GM23338 (cell line): ENCODE data around the gene OSBPL7. TPM values are rescaled to one million over a fixed set of nuclear protein-coding genes. Genes with fewer than 3 reads are reported as not detected.

Experiments used
- ATAC-seq: fragments of 200-7000 bp; cut with Tn5 transposase; 3 replicates; pipeline ENCODE4 v1.9.1; 2020
- DNase-seq: peaks from one replicate; pipeline ENCODE4 v3.0.0-alpha.2; 2015; ENCODE audit warnings: low spot score
- H2AFZ ChIP-seq: fragments of 200-600 bp; sonication (generic); 2 replicates; pipeline ENCODE4 v1.8.0; 2016; ENCODE audit warnings: antibody characterized with exemption, mild to moderate bottlenecking, moderate library complexity
- H3F3A ChIP-seq: fragments of 200-600 bp; sonication (generic); replicated peaks from 2 replicates; pipeline ENCODE4 v1.8.0; 2017; ENCODE audit warnings: antibody characterized with exemption, mixed run types, low read depth
- H3K27ac ChIP-seq: fragments of 200-600 bp; sonication (generic); 2 replicates; pipeline ENCODE4 v1.6.1; 2016; ENCODE audit warnings: low read depth
- H3K27me3 ChIP-seq: fragments of 200-600 bp; sonication (generic); 2 replicates; pipeline ENCODE4 v1.8.0; 2016; ENCODE audit warnings: mild to moderate bottlenecking, mixed run types, moderate library complexity; ENCODE audit not compliant: insufficient read depth
- H3K36me3 ChIP-seq: fragments of 200-600 bp; sonication (generic); 2 replicates; pipeline ENCODE4 v1.8.0; 2016; ENCODE audit warnings: mild to moderate bottlenecking; ENCODE audit not compliant: insufficient read depth
- H3K4me1 ChIP-seq: fragments of 200-600 bp; sonication (generic); 2 replicates; pipeline ENCODE4 v1.8.0; 2016; ENCODE audit warnings: mild to moderate bottlenecking, moderate library complexity; ENCODE audit not compliant: insufficient read depth
- H3K4me2 ChIP-seq: fragments of 200-600 bp; sonication (generic); 2 replicates; pipeline ENCODE4 v1.7.1; 2017; ENCODE audit warnings: mixed run types
- H3K4me3 ChIP-seq: fragments of 200-600 bp; sonication (generic); 2 replicates; pipeline ENCODE4 v1.6.1; 2016; ENCODE audit warnings: mixed run types
- H3K79me2 ChIP-seq: fragments of 200-600 bp; sonication (generic); replicated peaks from 2 replicates; pipeline ENCODE4 v1.8.0; 2017; ENCODE audit warnings: mild to moderate bottlenecking; ENCODE audit not compliant: insufficient read depth
- H3K9me2 ChIP-seq: fragments of 200-600 bp; sonication (generic); 2 replicates; pipeline ENCODE4 v1.8.0; 2017; ENCODE audit not compliant: insufficient read depth
- H4K20me1 ChIP-seq: fragments of 200-600 bp; sonication (generic); replicated peaks from 2 replicates; pipeline ENCODE4 v1.8.0; 2017; ENCODE audit warnings: mild to moderate bottlenecking; ENCODE audit not compliant: insufficient read depth
- H3K27ac Mint-ChIP-seq: 2 replicates; pipeline ENCODE4 v1.8.0; 2020; ENCODE audit warnings: inconsistent platforms, mild to moderate bottlenecking, moderate library complexity, mixed read lengths
- H3K27me3 Mint-ChIP-seq: 3 replicates; pipeline ENCODE4 v1.8.0; 2022; ENCODE audit warnings: low read depth, mild to moderate bottlenecking, moderate library complexity, mixed read lengths, inconsistent platforms; ENCODE audit not compliant: insufficient read depth, poor library complexity
- H3K36me3 Mint-ChIP-seq: 3 replicates; pipeline ENCODE4 v1.8.0; 2021; ENCODE audit warnings: low read depth, mild to moderate bottlenecking, inconsistent platforms, moderate library complexity, mixed read lengths
- H3K4me1 Mint-ChIP-seq: 3 replicates; pipeline ENCODE4 v1.8.0; 2020; ENCODE audit warnings: mild to moderate bottlenecking, inconsistent platforms, mixed read lengths
- H3K4me3 Mint-ChIP-seq: 3 replicates; pipeline ENCODE4 v1.8.0; 2021; ENCODE audit warnings: moderate library complexity, mild to moderate bottlenecking, inconsistent platforms, mixed read lengths
- H3K9me3 Mint-ChIP-seq: 3 replicates; pipeline ENCODE4 v1.8.0; 2020; ENCODE audit warnings: moderate library complexity, mild to moderate bottlenecking, inconsistent platforms, mixed read lengths
- CREB1 ChIP-seq: fragments of 250-450 bp; sonication (Bioruptor Pico); IDR thresholded peaks from 2 replicates; pipeline ENCODE4 v1.5.0; 2020; ENCODE audit warnings: low read depth, mild to moderate bottlenecking, moderate library complexity
- CTCF ChIP-seq, 2 experiments: fragments of 200-600 bp in 1 of 2; sonication (generic) in 1 of 2; conservative IDR thresholded peaks; 2 replicates each; pipeline versions ENCODE4 v1.5.1 to v1.6.1; 2016 to 2017; ENCODE audit warnings: antibody characterized with exemption in 2 of 2, low read depth in 2 of 2, mild to moderate bottlenecking in 2 of 2, moderate library complexity in 1 of 2
- ETS1 ChIP-seq: IDR thresholded peaks from 2 replicates; pipeline ENCODE4 v1.6.1; 2016; ENCODE audit warnings: antibody characterized with exemption
- EZH2 ChIP-seq: fragments of 200-600 bp; sonication (generic); IDR thresholded peaks from one replicate; pipeline ENCODE4 v1.8.0; 2017; ENCODE audit warnings: antibody characterized with exemption, mild to moderate bottlenecking, low read depth; ENCODE audit not compliant: unreplicated experiment
- EZH2phosphoT487 ChIP-seq: fragments of 200-600 bp; sonication (generic); IDR thresholded peaks from one replicate; pipeline ENCODE4 v1.8.1; 2018; ENCODE audit warnings: antibody characterized with exemption; ENCODE audit not compliant: unreplicated experiment
- JUNB ChIP-seq: IDR thresholded peaks from one replicate; pipeline ENCODE4 v1.6.1; 2016; ENCODE audit warnings: antibody characterized with exemption; ENCODE audit not compliant: unreplicated experiment
- NANOG ChIP-seq: IDR thresholded peaks from 2 replicates; pipeline ENCODE4 v1.6.1; 2016; ENCODE audit warnings: antibody characterized with exemption, borderline replicate concordance
- POLR2AphosphoS5 ChIP-seq: IDR thresholded peaks from 2 replicates; pipeline ENCODE4 v1.6.1; 2016; ENCODE audit warnings: antibody characterized with exemption, low read depth
- REST ChIP-seq: IDR thresholded peaks from one replicate; pipeline ENCODE4 v1.6.1; 2018; ENCODE audit warnings: antibody characterized with exemption; ENCODE audit not compliant: unreplicated experiment
- STAT1 ChIP-seq: IDR thresholded peaks from one replicate; pipeline ENCODE4 v1.6.1; 2016; ENCODE audit warnings: antibody characterized with exemption; ENCODE audit not compliant: unreplicated experiment
- ZNF114 ChIP-seq: fragments of 250-450 bp; sonication (Bioruptor Pico); IDR thresholded peaks from 2 replicates; pipeline ENCODE4 v1.5.0; 2020; ENCODE audit warnings: mild to moderate bottlenecking, moderate library complexity
- ZNF331 ChIP-seq: fragments of 250-450 bp; sonication (Bioruptor Pico); IDR thresholded peaks from 2 replicates; pipeline ENCODE4 v1.5.0; 2020; ENCODE audit warnings: low read depth, mild to moderate bottlenecking, moderate library complexity
- ZNF462 ChIP-seq: fragments of 250-450 bp; sonication (Bioruptor Pico); IDR thresholded peaks from 2 replicates; pipeline ENCODE4 v1.5.0; 2020; ENCODE audit warnings: mild to moderate bottlenecking, moderate library complexity
- polyA plus RNA-seq: library from polyadenylated mRNA; unstranded; fragments of >200 nt; fragmentation: Nextera tagmentation; extraction: Ambion mirVana; gene quantifications from 2 replicates; pipeline ENCODE4 v1.2.1, GENCODE V29; 2016
- total RNA-seq: library from RNA; depleted of rRNA; stranded (reverse); fragments of >200 nt; shearing (Covaris generic); gene quantifications from 2 replicates; pipeline ENCODE4 v1.2.3, GENCODE V29; 2014

The OSBPL7 gene
- total and polyA plus RNA-seq, 2 experiments from 2014 or later = 3.4 to 8.1 TPM

- no peak for TF ChIP-seq EZH2
- TF ChIP-seq ZNF331 (CRISPR knock-in tag) = no peak
- no peak for TF ChIP-seq ETS1
- TF ChIP-seq ZNF462 (CRISPR knock-in tag) = no peak
- TF ChIP-seq ZNF114 (CRISPR knock-in tag) = no peak
- TF ChIP-seq STAT1 = no peak
- TF ChIP-seq CTCF (conservative IDR thresholded peaks at IDR 0.05; ENCODE audit: low read depth in 2 of 2) = no peak
- no peak for TF ChIP-seq REST
- no peak for TF ChIP-seq EZH2phosphoT487
- TF ChIP-seq NANOG = no peak
- TF ChIP-seq JUNB = no peak
- TF ChIP-seq CREB1 = no peak
- no peak for TF ChIP-seq POLR2AphosphoS5
- Mint-ChIP-seq H3K4me3 (peak overlapping the region; percentile 24; the same call in 1 of the 3 replicates), H3K4me1 (peaks cover 29% of the 10 kb centered on the region), H3K36me3 (peaks cover 3% of the 10 kb centered on the region; the same call in 1 of the 3 replicates), H3K27ac (no peak overlapping the region), H3K27me3 (peaks cover 24% of the 10 kb centered on the region), H3K9me3 (no peaks in the 10 kb centered on the region)
- Histone ChIP-seq H3K4me2 (no peak overlapping the region), H4K20me1 (no peaks in the 10 kb centered on the region), H3K79me2 (no peaks in the 10 kb centered on the region; the same call in 1 of the 2 replicates), H3K9me2 (no peaks in the 10 kb centered on the region), H3F3A (no peaks in the 10 kb centered on the region), H3K4me3 (no peak overlapping the region), H2AFZ (no peak overlapping the region), H3K36me3 (no peaks in the 10 kb centered on the region), H3K27me3 (peaks cover 6% of the 10 kb centered on the region), H3K27ac (no peak overlapping the region), H3K4me1 (peaks cover 15% of the 10 kb centered on the region; the same call in 1 of the 2 replicates)
- DNase-seq = no peak
- no peak for ATAC-seq
Measured at GRCh38 chr17:47839071-47839470, 17.5 kb upstream of the OSBPL7 start.
